NCI-H2029 (cell line): ENCODE measurements around the gene STX16.

Experiments
- DNase-seq: peaks from one replicate; lab custom pipeline; 2025; lab: John Stamatoyannopoulos, UW

Gene STX16, protein sequence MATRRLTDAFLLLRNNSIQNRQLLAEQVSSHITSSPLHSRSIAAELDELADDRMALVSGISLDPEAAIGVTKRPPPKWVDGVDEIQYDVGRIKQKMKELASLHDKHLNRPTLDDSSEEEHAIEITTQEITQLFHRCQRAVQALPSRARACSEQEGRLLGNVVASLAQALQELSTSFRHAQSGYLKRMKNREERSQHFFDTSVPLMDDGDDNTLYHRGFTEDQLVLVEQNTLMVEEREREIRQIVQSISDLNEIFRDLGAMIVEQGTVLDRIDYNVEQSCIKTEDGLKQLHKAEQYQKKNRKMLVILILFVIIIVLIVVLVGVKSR

GRCh38 chr20:58650776-58651558 is at the start of gene STX16:
Gene STX16, plus strand, starts transcription at chr20:58651283. Its CDS starts 724 bp downstream, at chr20:58652007.
- peak; percentile 76 for DNase-seq

GRCh38 chr20:58602124-58602523 is 49.0 kb upstream of the STX16 start:
- DNase-seq, result no peak

- DNase-seq, result no peak
Measured at GRCh38 chr20:58603721-58604120, 47.4 kb upstream of the STX16 start.

- no peak for DNase-seq
Measured at GRCh38 chr20:58604128-58604881, 46.8 kb upstream of the STX16 start.

GRCh38 chr20:58605292-58606065 is 45.6 kb upstream of the STX16 start:
- DNase-seq, result no peak

DNA sequence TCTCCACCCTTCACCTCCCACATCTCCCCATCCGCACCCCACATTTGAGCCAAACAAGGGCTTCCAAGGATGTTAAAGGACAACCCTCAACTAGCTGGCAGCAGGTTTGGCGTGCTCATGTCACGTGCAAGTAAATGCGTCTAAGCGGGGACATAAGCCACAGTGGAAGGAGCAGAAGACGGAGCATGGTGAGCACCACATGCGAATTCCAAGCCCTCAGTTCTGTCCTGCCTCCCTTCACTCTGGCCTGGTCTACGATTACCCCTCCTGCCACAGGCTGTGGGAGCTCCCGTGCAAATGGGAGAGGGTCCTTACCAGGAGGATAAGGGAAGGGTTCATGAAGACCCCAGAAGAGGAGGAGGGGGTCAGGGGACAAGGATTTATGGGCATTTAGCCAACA is 44.9 kb upstream of the STX16 start:
- DNase-seq, result no peak

DNA sequence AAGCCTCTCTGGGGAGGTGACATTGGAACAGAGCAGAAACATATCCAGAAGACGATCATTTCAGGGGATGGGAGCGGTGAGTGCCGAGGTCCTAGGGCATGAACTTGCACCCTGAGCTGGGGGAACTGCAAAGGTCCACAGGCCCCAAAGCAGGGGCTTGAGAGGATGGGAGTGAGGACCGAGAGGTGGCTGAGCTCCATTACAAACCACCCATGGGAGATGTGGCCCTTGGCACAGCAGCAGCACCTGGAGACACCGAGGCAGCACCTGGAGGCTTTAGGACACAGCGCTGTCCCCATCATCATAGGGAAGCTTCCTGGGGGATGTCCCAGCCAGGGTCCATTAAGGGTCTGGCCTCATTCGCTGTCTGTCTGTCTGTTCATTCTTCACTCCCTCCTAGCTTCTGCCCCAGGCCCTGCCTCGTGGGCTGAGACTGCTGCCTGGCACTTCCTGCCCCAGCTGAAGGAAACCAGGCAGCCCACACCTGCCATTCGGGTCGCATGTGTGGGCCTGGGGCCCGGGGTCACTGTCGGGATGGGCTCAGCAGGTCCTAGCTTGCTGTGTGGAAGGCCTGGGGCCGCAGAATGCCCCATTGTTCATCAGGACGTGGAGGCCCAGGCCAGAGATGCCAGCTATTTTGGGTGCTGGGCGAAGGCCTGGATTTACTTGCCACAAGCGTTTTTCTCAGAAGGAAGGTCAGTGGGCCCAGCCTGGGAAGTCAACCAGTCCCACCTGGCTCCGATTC is 42.8 kb upstream of the STX16 start:
- no peak for DNase-seq

GRCh38 chr20:58609026-58609425 is 42.1 kb upstream of the STX16 start:
- DNase-seq, result no peak

- DNase-seq, result no peak
Measured at GRCh38 chr20:58610071-58610800, 40.8 kb upstream of the STX16 start.

DNA sequence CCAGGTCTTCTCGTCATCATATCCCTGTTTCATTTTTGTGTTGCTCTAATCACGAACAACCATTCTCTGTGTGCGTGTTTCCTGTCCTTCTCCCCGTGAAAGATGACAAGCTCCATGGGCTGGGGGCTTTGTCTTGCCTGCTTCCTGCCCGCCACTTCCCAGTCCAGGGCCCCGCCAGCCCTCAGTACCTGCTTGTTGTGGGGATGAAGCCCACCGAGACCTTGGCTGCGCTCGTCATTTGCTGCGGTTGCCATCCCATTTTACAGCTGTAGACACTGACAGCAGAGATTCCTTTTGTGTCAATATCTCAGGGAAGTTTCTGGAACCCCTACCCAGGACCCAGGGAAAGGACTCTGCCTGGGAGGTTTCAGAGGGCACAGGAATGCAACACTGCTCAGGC is 40.3 kb upstream of the STX16 start:
- no peak for DNase-seq

- no peak for DNase-seq
Measured at GRCh38 chr20:58611236-58612030, 39.6 kb upstream of the STX16 start.

DNA sequence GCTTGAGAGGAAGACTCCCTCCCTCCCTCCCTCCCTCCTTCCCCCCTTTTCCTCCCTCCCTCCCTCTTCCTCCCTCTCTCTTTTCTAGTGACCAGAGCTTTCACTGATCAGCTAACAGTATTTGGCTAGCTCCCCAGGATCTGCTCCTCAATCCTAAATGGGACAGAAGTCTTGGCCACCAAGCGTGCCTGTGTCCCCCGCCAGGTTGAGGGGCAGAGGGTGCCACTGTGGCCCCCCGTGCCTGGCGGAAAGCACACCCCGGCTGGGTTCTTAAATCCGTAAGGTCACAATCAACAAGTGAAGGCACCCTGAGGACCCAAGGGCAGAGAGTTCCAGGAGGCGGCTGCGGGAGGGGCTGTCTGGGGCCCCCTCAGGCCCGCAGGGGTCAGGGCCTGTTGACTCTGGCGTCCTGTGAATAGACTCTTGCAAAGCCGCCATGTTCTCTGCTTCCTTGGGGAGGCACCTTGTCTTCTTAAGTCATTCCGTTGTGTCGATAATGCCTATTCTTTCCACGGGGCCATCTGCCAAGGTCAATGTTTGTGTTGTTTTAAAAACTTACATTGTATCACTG is 38.9 kb upstream of the STX16 start:
- DNase-seq, result no peak

GRCh38 chr20:58613061-58613854 is 37.8 kb upstream of the STX16 start:
- no peak for DNase-seq

- DNase-seq, result no peak
Measured at GRCh38 chr20:58614366-58614765, 36.7 kb upstream of the STX16 start.

DNA sequence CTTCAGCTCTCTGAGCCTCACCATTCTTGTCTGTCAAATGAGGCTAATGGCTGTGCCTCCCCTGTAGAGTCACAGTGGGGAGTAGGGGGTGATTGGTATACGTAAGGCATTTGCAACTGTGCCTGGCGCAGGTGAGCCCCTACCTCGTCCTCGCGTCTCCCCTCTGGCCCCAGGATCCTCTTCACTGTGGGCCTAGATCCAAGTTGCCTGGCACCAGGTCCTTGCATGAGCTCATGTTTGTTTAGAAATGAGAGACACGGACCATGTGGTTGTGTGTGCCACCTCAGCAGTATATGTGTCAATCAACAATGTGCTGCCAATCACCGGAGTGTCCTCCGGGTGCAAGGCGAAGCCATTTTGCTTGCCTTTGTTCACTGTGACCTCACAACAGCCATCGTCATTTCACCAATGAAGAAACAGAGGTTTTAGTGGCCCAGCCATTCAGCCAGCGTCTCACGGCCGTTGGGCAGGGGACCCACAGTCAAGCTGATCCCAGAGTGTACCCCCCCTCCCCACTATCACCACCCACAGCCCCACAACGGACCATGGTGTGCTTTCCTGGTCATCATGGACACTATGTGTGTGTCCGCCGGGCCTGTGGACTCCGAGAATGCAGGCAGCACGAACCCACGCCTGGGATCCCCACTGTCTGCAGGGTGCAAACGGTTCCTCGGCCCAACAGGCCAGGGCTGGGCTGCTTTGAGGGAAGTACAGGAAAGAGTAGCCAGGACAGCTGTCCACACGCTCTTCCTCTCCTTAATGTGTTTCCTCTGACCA is 35.9 kb upstream of the STX16 start:
- peak; percentile 65 for DNase-seq

- no peak for DNase-seq
Measured at GRCh38 chr20:58616411-58616810, 34.7 kb upstream of the STX16 start.

DNA sequence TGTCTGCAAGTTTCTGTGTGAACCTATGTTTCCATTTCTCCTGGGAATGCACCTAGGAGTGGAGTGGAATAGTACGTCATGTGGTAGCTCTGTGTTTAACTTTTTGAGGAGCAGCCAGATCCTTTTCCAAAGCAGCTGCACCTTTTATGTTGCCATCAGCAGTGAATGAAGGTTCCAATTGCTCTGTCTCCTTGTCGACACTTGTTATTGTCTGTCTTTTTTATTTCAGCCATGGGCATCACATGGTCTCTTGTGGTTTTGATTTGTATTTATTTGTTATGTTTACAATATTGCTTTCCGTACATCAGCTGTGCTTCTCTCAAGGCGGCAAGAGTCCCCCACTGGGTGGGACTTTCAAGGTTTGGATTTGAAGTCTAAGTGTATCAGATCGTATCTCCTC is 33.9 kb upstream of the STX16 start:
- no peak for DNase-seq
